Adrenal gland (tissue), 12 donors: Measurements from ENCODE around the gene KIAA0040. TPM values are rescaled to one million over a fixed set of nuclear protein-coding genes. Genes with fewer than 3 reads are reported as not detected.

Experiments used
- DNase-seq, 7 donors: peaks; one replicate each; pipeline ENCODE4 v3.0.0-alpha.2; 2019 to 2020
- H3K27ac ChIP-seq, 5 donors: fragments of 200-600 bp; sonication (generic) in 4 of 5; 1 replicate in 3 of 5; 2 replicates in 2 of 5; pipeline versions ENCODE4 v1.5.1 to v1.8.0; 2016 to 2020; ENCODE audit warnings: mild to moderate bottlenecking in 1 of 5
- H3K27me3 ChIP-seq: fragments of 200-600 bp; 2 replicates; pipeline ENCODE4 v1.8.0; 2021
- H3K36me3 ChIP-seq, 2 donors: fragments of 200-600 bp; replicated peaks in 1 of 2; 1 replicate in 1 of 2; 2 replicates in 1 of 2; pipeline versions ENCODE4 v1.5.1 to v1.8.0; 2018 to 2022
- H3K4me1 ChIP-seq, 2 donors: fragments of 200-600 bp; replicated peaks in 1 of 2; 1 replicate in 1 of 2; 2 replicates in 1 of 2; pipeline versions ENCODE4 v1.5.1 to v1.8.0; 2018 to 2021
- H3K4me3 ChIP-seq, 4 donors: fragments of 200-600 bp; sonication (generic) in 3 of 4; one replicate each; pipeline ENCODE4 v1.5.1; 2016 to 2018
- H3K9me3 ChIP-seq, 3 donors: fragments of 200-600 bp; sonication (generic) in 1 of 3; replicated peaks in 1 of 3; 1 replicate in 2 of 3; 2 replicates in 1 of 3; pipeline versions ENCODE4 v1.5.1 to v1.8.0; 2016 to 2021
- POLR2A ChIP-seq, 2 donors: fragments of 450-650 bp; IDR thresholded peaks; one replicate each; pipeline ENCODE4 v1.6.1; 2017; ENCODE audit warnings: antibody characterized with exemption in 2 of 2, mild to moderate bottlenecking in 2 of 2, moderate library complexity in 1 of 2
- WGBS, 4 donors: extraction: QIAGEN DNeasy Blood & Tissue Kit in 2 of 4; methylation state at CpG; one replicate each; pipeline versions ENCODE4 v1.1.5 to v1.1.7; 2013 to 2017; 5-methylcytosine and 5-hydroxymethylcytosine counted together
- intact Hi-C, 2 donors: fragments of 100-400 bp; cut with DNase I; formaldehyde crosslinking; loops; one replicate each; pipeline versions ENCODE4 v1.14.1 to v1.15.0; 2022 to 2023
- polyA plus RNA-seq, 3 donors: library from polyadenylated mRNA; stranded (reverse); fragments of 200-250 nt in 2 of 3; fragments of 350-450 nt in 1 of 3; fragmentation: Illumina TruSeq in 1 of 3; extraction: RNeasy Lipid Tissue Mini Kit (QIAGEN cat#74804) in 1 of 3; gene quantifications; one replicate each; pipeline ENCODE4 v1.2.3, GENCODE V29; 2013 to 2014
- total RNA-seq, 9 donors: library from RNA; depleted of rRNA in 4 of 9; stranded (reverse); fragments of >200 nt in 4 of 9; fragments of 120-200 nt in 1 of 9; fragmentation: NEBNext Ultra II Directional in 1 of 9; extraction: Animal tissue kit (Norgen Biotek cat#: 25700) in 1 of 9; gene quantifications; one replicate each; pipeline versions ENCODE4 v1.1.0 to v1.2.4, GENCODE V29; 2013 to 2023
- TF ChIP-seq, protein P1 (sequence below), 6 experiments: fragments of 450-650 bp in 4 of 6; fragments of 200-600 bp in 2 of 6; sonication (generic) in 1 of 6; IDR thresholded peaks; 1 replicate in 5 of 6; 2 replicates in 1 of 6; pipeline versions ENCODE4 v1.5.1 to v1.8.0; 2016 to 2021; ENCODE audit warnings: antibody characterized with exemption in 6 of 6, mild to moderate bottlenecking in 2 of 6, moderate library complexity in 1 of 6
- donor health status: healthy with polysubstance abuse.
- donor health status: Bipolar disorder and iron deficiency.
- donor health status: DM: yes; HTN: yes; CAD: no.
- donor health status: DM: no; HTN: no; CAD: no.
- donor health status: DM: no; HTN: no; CAD: no.
- donor health status: DM: yes; HTN: yes; CAD: no.

KIAA0040 gene
- total and polyA plus RNA-seq, 12 donors, result 1.8 to 54.3 (median 12.3) TPM

DNA sequence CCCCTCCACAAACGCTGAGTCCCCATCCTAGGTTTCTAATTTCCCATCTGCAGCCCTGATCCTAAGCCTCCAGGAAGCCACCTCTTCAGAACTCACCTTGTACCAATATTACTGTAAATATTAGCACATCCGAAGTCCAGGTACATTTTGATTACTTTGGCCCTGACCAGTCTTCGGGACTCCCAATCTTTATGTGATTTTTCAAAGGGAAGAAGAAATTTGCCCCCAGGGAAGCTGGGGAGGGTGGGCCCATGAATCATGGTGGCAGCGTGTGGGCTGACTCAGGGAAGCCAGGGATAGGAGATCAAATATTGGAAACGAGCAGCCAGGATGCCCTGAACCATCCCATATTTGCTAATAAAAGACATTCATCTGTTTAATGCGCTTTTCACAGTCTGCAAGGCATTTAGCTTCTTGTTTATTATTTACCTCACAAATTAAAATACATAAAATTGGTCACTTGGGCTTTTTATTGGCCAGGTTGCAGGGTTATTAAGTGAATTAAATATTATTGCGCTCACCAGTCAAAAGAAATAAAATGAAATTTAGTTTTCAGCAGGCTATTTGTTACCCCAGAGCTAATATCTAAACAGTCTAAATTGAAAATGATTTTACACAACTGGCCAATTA, 46.6 kb downstream of the KIAA0040 start:
- no peaks in the 10 kb centered on the region for H3K4me1 ChIP-seq
- TF ChIP-seq, protein P1, sequence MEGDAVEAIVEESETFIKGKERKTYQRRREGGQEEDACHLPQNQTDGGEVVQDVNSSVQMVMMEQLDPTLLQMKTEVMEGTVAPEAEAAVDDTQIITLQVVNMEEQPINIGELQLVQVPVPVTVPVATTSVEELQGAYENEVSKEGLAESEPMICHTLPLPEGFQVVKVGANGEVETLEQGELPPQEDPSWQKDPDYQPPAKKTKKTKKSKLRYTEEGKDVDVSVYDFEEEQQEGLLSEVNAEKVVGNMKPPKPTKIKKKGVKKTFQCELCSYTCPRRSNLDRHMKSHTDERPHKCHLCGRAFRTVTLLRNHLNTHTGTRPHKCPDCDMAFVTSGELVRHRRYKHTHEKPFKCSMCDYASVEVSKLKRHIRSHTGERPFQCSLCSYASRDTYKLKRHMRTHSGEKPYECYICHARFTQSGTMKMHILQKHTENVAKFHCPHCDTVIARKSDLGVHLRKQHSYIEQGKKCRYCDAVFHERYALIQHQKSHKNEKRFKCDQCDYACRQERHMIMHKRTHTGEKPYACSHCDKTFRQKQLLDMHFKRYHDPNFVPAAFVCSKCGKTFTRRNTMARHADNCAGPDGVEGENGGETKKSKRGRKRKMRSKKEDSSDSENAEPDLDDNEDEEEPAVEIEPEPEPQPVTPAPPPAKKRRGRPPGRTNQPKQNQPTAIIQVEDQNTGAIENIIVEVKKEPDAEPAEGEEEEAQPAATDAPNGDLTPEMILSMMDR (IDR thresholded peaks at IDR 0.05), result no peak
- TF ChIP-seq POLR2A (IDR thresholded peaks at IDR 0.05), result no peak
- WGBS, 4 donors, result 47 to 59% (median 50%) methylated on average over 6 to 7 of the region's 7 CpGs
- intact Hi-C loops, result no loop called here
- no peaks in the 10 kb centered on the region for H3K27me3 ChIP-seq
- no peaks in the 10 kb centered on the region for H3K36me3 ChIP-seq
- no peak overlapping the region for H3K4me3 ChIP-seq
- DNase-seq, result no peak
- no peak overlapping the region for H3K27ac ChIP-seq
- H3K9me3 ChIP-seq, result no peaks in the 10 kb centered on the region

GRCh38 chr1:175138579-175138978, 54.0 kb downstream of the KIAA0040 start:
- Histone ChIP-seq H3K36me3 (no peaks in the 10 kb centered on the region), H3K4me1 (no peaks in the 10 kb centered on the region), H3K27me3 (no peaks in the 10 kb centered on the region), H3K27ac (no peak overlapping the region), H3K9me3 (no peaks in the 10 kb centered on the region), H3K4me3 (no peak overlapping the region)
- no peak for DNase-seq
- WGBS, 4 donors, result 49 to 74% (median 64%) methylated on average over 2 of the region's 2 CpGs
- intact Hi-C loops, result no loop called here
- TF ChIP-seq POLR2A (IDR thresholded peaks at IDR 0.05), result no peak
- TF ChIP-seq, protein P1 (IDR thresholded peaks at IDR 0.05), result no peak

- Histone ChIP-seq H3K27me3 (no peaks in the 10 kb centered on the region), H3K4me1 (no peaks in the 10 kb centered on the region), H3K36me3 (no peaks in the 10 kb centered on the region), H3K9me3 (no peaks in the 10 kb centered on the region), H3K4me3 (no peak overlapping the region), H3K27ac (no peak overlapping the region)
- DNase-seq, result no peak
- WGBS, 4 donors, result 71 to 90% (median 86%) methylated on average over 1 of the region's 1 CpG
- TF ChIP-seq POLR2A (IDR thresholded peaks at IDR 0.05), result no peak
- TF ChIP-seq, protein P1 (IDR thresholded peaks at IDR 0.05), result no peak
- intact Hi-C loops, result no loop called here
Measured at GRCh38 chr1:175137369-175137768, 55.2 kb downstream of the KIAA0040 start.

DNA sequence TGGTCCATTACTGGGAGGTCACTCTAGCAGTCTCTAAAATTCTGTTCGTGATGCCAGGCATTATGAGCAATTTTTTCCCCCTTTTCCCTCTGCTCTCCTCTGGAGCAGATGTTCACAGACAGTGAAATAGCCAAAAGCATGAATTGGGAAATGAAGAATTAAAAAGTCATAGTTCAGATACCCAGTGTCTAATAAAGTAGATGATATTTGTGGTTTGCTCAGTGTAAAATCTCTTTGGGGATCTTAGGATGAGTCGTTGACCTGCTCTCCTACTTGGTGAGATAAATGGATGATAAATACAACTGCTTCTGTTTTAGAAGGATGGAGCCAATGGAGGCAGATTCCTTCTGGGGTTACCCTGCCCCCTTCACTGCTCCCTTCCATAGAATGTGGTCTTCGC, 56.3 kb downstream of the KIAA0040 start:
- intact Hi-C loops, result no loop called here
- no peaks in the 10 kb centered on the region for H3K4me1 ChIP-seq
- TF ChIP-seq POLR2A (IDR thresholded peaks at IDR 0.05), result no peak
- TF ChIP-seq, protein P1 (IDR thresholded peaks at IDR 0.05), result no peak

More for the DNA sequence above, 56.3 kb downstream of the KIAA0040 start:
- DNase-seq, result no peak
- no peaks in the 10 kb centered on the region for H3K27me3 ChIP-seq
- no peak overlapping the region for H3K4me3 ChIP-seq
- no peaks in the 10 kb centered on the region for H3K36me3 ChIP-seq
- H3K27ac ChIP-seq, result no peak overlapping the region
- no peaks in the 10 kb centered on the region for H3K9me3 ChIP-seq
- WGBS, 4 donors, result 76 to 84% (median 80%) methylated on average over 3 of the region's 3 CpGs
